22Rv1 (cell line): ENCODE measurements around the gene HOXB2.

ENCODE experiments used
- H3K27ac ChIP-seq: fragments of 450-650 bp; 2 replicates; pipeline ENCODE4 v1.5.1; 2017
- CTCF ChIP-seq: fragments of 450-650 bp; IDR thresholded peaks from 2 replicates; pipeline ENCODE4 v1.5.1; 2017; ENCODE audit warnings: mild to moderate bottlenecking
- ZFX ChIP-seq: fragments of 450-650 bp; IDR thresholded peaks from 2 replicates; pipeline ENCODE4 v1.6.1; 2017; ENCODE audit warnings: antibody characterized with exemption, borderline replicate concordance

HOXB2 gene

GRCh38 chr17:48586355-48587258 lies 41.7 kb upstream of the HOXB2 start:
- no peak overlapping the region for H3K27ac ChIP-seq

GRCh38 chr17:48584223-48584741 lies 39.4 kb upstream of the HOXB2 start:
- no peak overlapping the region for H3K27ac ChIP-seq
- TF ChIP-seq ZFX (no peak), CTCF (no peak)

More at GRCh38 chr17:48586355-48587258, 41.7 kb upstream of the HOXB2 start:
- no peak for TF ChIP-seq ZFX
- TF ChIP-seq CTCF, result no peak

GRCh38 chr17:48583708-48584222 lies 38.9 kb upstream of the HOXB2 start:
- no peak overlapping the region for H3K27ac ChIP-seq
- TF ChIP-seq ZFX, result no peak
- TF ChIP-seq CTCF, result no peak

GRCh38 chr17:48582750-48583069 lies 37.8 kb upstream of the HOXB2 start:
- TF ChIP-seq ZFX (no peak), CTCF (no peak)

GRCh38 chr17:48579760-48580554 lies 35.0 kb upstream of the HOXB2 start:
- no peak overlapping the region for H3K27ac ChIP-seq
- TF ChIP-seq ZFX, result no peak
- TF ChIP-seq CTCF, result no peak

More at GRCh38 chr17:48582750-48583069, 37.8 kb upstream of the HOXB2 start:
- no peak overlapping the region for H3K27ac ChIP-seq

DNA sequence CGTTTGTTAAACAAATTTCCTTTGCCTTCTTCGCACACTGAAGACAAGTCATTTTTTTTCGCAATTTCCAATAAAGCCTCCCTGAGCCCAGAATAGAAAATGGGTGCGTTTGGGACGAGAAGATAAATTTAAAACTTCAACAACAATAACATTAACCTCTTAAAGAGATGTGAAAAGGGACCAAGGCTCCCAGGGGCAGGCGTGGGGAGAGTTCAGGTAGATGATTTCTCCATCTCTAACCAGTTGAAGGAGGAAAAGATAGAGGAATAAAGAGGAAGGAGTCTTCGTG lies 34.5 kb upstream of the HOXB2 start:
- H3K27ac ChIP-seq, result no peak overlapping the region
- TF ChIP-seq ZFX, result no peak
- no peak for TF ChIP-seq CTCF
